Osteocyte (in vitro differentiated cells): ENCODE measurements around the gene TBCD. TPM values are rescaled to one million over a fixed set of nuclear protein-coding genes. Genes with fewer than 3 reads are reported as not detected.
"Not testable (repeated sequence)": the region's sequence is repeated elsewhere in the genome, so short reads cannot be mapped to it uniquely, and the experiment has no call there.

Experiments used
- DNase-seq: peaks from one replicate; pipeline ENCODE4 v3.0.0; 2021; ENCODE audit warnings: mixed read lengths; ENCODE audit not compliant: unreplicated experiment; ENCODE audit errors: extremely low spot score
- H3K27ac Mint-ChIP-seq: one replicate; pipeline ENCODE4 v1.8.0; 2021; ENCODE audit warnings: mild to moderate bottlenecking, mixed read lengths; ENCODE audit not compliant: unreplicated experiment
- H3K27me3 Mint-ChIP-seq: one replicate; pipeline ENCODE4 v1.8.0; 2021; ENCODE audit warnings: mixed read lengths; ENCODE audit not compliant: unreplicated experiment
- H3K36me3 Mint-ChIP-seq: one replicate; pipeline ENCODE4 v1.8.0; 2021; ENCODE audit warnings: mixed read lengths; ENCODE audit not compliant: unreplicated experiment
- H3K4me1 Mint-ChIP-seq: one replicate; pipeline ENCODE4 v1.8.0; 2021; ENCODE audit warnings: mixed read lengths; ENCODE audit not compliant: unreplicated experiment
- H3K4me3 Mint-ChIP-seq: one replicate; pipeline ENCODE4 v1.8.0; 2021; ENCODE audit warnings: mild to moderate bottlenecking, moderate library complexity, mixed read lengths; ENCODE audit not compliant: unreplicated experiment
- H3K9me3 Mint-ChIP-seq: one replicate; pipeline ENCODE4 v1.8.0; 2021; ENCODE audit warnings: mixed read lengths; ENCODE audit not compliant: unreplicated experiment
- total RNA-seq: library from RNA; stranded (reverse); gene quantifications from 2 replicates; pipeline ENCODE4 v1.2.1, GENCODE V29; 2021
- TF ChIP-seq, protein P1 (sequence below): fragments of 200-600 bp; sonication (generic); IDR thresholded peaks from 2 replicates; pipeline ENCODE4 v1.5.0; 2021; ENCODE audit warnings: antibody characterized with exemption, mild to moderate bottlenecking, moderate library complexity

Gene TBCD
- total RNA-seq, 1 donor from 2014 or later = 74.0 TPM

GRCh38 chr17:82967268-82968032 lies 215.6 kb downstream of the TBCD start:
- Mint-ChIP-seq H3K27ac (no peak overlapping the region), H3K4me1 (peaks cover 7% of the 10 kb centered on the region), H3K9me3 (no peaks in the 10 kb centered on the region), H3K36me3 (no peaks in the 10 kb centered on the region), H3K4me3 (no peak overlapping the region), H3K27me3 (no peaks in the 10 kb centered on the region)
- no peak for DNase-seq
- TF ChIP-seq, protein P1, sequence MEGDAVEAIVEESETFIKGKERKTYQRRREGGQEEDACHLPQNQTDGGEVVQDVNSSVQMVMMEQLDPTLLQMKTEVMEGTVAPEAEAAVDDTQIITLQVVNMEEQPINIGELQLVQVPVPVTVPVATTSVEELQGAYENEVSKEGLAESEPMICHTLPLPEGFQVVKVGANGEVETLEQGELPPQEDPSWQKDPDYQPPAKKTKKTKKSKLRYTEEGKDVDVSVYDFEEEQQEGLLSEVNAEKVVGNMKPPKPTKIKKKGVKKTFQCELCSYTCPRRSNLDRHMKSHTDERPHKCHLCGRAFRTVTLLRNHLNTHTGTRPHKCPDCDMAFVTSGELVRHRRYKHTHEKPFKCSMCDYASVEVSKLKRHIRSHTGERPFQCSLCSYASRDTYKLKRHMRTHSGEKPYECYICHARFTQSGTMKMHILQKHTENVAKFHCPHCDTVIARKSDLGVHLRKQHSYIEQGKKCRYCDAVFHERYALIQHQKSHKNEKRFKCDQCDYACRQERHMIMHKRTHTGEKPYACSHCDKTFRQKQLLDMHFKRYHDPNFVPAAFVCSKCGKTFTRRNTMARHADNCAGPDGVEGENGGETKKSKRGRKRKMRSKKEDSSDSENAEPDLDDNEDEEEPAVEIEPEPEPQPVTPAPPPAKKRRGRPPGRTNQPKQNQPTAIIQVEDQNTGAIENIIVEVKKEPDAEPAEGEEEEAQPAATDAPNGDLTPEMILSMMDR = no peak

DNA sequence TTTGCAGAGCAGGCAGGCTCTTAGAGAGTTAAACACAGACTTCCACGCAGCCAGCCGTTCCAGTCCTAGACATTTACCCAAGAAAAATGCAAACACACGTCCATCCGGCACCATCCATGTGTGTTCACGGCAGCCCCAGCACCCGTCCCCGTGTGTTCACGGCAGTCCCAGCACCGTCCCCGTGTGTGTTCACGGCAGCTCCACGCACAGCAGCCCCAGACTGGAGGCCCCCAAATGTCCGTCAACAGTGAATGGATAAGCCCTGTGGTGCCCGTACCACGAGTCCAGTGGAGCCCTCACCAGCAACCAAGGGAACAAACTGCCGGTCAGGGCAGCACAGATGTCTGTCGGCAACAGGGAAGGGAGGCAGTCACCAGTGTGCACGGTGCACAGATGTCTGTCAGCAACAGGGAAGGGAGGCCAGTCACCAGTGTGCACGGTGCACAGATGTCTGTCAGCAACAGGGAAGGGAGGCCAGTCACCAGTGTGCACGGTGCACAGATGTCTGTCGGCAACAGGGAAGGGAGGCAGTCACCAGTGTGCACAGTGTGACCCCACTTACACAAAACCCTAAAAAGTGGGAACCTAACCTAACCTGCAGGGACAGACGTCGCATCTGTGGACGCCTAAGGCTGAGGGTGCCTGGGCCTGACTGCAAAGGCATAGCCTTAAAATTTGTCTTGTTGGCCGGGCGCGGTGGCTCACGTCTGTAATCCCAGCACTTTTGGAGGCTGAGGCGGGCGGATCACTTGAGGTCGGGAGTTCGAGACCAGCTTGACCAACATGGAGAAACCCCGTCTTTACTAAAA lies 216.4 kb downstream of the TBCD start:
- DNase-seq, H3K36me3 Mint-ChIP-seq, H3K4me3 Mint-ChIP-seq, H3K4me1 Mint-ChIP-seq, H3K27me3 Mint-ChIP-seq, H3K9me3 Mint-ChIP-seq, H3K27ac Mint-ChIP-seq: not testable (repeated sequence)

- Mint-ChIP-seq H3K4me1 (peaks cover 4% of the 10 kb centered on the region), H3K27me3 (no peaks in the 10 kb centered on the region), H3K27ac (no peak overlapping the region), H3K36me3 (no peaks in the 10 kb centered on the region), H3K9me3 (no peaks in the 10 kb centered on the region), H3K4me3 (no peak overlapping the region)
- DNase-seq = no peak
- TF ChIP-seq, protein P1 = no peak
These were observed 218.2 kb downstream of the TBCD start for GRCh38 chr17:82970067-82970466.

GRCh38 chr17:82970818-82971590 lies 219.1 kb downstream of the TBCD start:
- Mint-ChIP-seq H3K9me3 (no peaks in the 10 kb centered on the region), H3K36me3 (no peaks in the 10 kb centered on the region), H3K27ac (no peak overlapping the region), H3K27me3 (no peaks in the 10 kb centered on the region), H3K4me3 (no peak overlapping the region), H3K4me1 (peaks cover 4% of the 10 kb centered on the region)
- TF ChIP-seq, protein P1 = no peak
- no peak for DNase-seq

GRCh38 chr17:82972836-82973372 lies 221.0 kb downstream of the TBCD start:
- Mint-ChIP-seq H3K36me3 (no peaks in the 10 kb centered on the region), H3K4me3 (no peak overlapping the region), H3K4me1 (peaks cover 4% of the 10 kb centered on the region), H3K9me3 (no peaks in the 10 kb centered on the region), H3K27ac (no peak overlapping the region), H3K27me3 (no peaks in the 10 kb centered on the region)
- TF ChIP-seq, protein P1 = no peak
- DNase-seq = no peak
